NCI-H2107 treated with DMSO at 0.1 percent for 48 hours (cell line): Measurements from ENCODE around the gene DNASE1L2.
"Not testable (repeated sequence)": the region's sequence is repeated elsewhere in the genome, so short reads cannot be mapped to it uniquely, and the experiment has no call there.

Experiments
- DNase-seq: peaks from one replicate; lab custom pipeline; 2025; ENCODE audit not compliant: unreplicated experiment; lab: John Stamatoyannopoulos, UW

DNASE1L2 gene

DNA sequence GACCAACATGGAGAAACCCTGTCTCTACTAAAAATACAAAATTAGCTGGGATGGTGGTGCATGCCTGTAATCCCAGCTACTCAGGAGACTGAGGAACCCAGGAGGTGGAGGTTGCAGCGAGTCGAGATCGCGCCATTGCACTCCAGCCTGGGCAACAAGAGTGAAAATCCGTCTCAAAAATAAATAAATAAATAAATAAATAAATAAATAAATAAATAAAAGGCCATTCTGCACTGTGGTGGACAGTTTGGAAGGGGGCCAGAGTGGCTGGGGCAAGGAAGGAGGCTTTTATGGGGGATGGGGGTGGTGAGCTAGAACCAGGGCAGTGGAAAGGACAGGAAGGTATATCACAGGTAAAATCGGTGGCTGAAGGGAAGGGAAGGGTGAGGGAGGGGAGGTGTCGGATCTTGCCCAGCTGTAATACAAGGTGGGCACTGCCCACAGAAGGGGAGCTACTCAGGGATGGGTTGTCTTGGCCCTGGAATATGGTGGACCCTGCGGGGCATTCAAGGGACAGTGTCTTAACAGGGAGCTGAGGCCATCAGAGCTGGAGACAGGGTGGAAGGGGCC, 33.0 kb upstream of the DNASE1L2 start:
- not testable (repeated sequence) for DNase-seq

GRCh38 chr16:2204416-2205103, 31.7 kb upstream of the DNASE1L2 start:
- no peak for DNase-seq

- peak; percentile 24 for DNase-seq
These were observed 30.9 kb upstream of the DNASE1L2 start, which contains the start of gene MLST8 for GRCh38 chr16:2205104-2205966. MLST8 (plus strand) TSS chr16:2205454; CDS start chr16:2206086, 632 bp downstream.

DNA sequence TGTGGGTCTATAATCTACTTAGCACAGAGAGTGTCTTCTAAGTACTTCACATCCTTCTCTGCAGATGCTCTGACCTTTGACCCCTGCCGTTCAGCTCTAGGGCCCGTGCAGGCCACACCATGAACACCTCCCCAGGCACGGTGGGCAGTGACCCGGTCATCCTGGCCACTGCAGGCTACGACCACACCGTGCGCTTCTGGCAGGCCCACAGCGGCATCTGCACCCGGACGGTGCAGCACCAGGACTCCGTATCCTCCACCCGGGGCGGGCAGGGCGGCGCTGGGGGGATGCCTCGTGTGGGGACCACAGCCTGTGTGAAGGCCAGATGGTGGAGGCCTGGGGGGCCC, 30.3 kb upstream of the DNASE1L2 start:
- no peak for DNase-seq

- DNase-seq = no peak
These were observed 29.8 kb upstream of the DNASE1L2 start for GRCh38 chr16:2206420-2206779.

DNA sequence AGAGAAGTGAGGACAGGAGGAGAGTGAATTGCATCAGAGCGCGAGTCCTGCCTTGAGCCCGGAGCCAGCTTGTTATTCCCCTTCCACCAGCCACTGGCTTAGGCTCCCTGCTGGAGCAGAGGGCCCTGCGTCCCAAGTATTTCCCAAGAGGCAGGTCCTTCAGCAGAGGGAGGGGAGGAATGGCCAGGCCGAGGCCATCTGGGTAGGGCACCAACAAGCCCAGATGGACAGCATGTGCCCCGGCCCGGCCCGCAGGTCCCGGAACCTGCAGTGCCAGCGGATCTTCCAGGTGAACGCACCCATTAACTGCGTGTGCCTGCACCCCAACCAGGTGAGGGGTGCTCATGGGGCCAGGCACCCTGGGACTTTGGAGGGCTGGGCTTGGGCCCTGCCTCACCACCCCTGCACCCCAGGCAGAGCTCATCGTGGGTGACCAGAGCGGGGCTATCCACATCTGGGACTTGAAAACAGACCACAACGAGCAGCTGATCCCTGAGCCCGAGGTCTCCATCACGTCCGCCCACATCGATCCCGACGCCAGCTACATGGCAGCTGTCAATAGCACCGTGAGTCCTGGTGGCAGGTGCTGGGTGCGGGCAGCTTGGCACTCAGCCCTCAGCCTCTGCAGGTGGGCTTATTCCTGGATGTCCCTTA, 29.3 kb upstream of the DNASE1L2 start:
- peak; percentile 19 for DNase-seq

DNA sequence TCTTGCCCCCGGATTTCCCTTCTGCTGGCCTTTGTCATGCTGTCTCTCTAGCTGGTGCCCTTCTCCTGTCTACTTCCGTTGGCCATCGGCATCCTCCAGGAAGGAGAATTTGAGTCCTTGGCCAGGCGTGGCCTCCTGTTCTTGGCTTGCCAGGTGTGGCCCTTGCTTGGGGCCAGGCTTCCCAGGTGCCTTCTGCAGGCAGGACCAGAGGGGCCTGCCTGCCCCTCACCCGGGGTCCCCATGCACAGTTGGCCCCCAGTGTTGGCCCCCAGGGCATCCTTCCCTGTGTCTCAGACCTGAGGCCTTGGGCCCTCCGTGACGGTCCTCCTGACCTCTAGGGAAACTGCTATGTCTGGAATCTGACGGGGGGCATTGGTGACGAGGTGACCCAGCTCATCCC, 28.4 kb upstream of the DNASE1L2 start:
- DNase-seq = no peak

- peak; percentile 70 for DNase-seq
These were observed 27.9 kb upstream of the DNASE1L2 start for GRCh38 chr16:2208308-2208707.

GRCh38 chr16:2208772-2209171, 27.5 kb upstream of the DNASE1L2 start:
- DNase-seq = no peak

DNA sequence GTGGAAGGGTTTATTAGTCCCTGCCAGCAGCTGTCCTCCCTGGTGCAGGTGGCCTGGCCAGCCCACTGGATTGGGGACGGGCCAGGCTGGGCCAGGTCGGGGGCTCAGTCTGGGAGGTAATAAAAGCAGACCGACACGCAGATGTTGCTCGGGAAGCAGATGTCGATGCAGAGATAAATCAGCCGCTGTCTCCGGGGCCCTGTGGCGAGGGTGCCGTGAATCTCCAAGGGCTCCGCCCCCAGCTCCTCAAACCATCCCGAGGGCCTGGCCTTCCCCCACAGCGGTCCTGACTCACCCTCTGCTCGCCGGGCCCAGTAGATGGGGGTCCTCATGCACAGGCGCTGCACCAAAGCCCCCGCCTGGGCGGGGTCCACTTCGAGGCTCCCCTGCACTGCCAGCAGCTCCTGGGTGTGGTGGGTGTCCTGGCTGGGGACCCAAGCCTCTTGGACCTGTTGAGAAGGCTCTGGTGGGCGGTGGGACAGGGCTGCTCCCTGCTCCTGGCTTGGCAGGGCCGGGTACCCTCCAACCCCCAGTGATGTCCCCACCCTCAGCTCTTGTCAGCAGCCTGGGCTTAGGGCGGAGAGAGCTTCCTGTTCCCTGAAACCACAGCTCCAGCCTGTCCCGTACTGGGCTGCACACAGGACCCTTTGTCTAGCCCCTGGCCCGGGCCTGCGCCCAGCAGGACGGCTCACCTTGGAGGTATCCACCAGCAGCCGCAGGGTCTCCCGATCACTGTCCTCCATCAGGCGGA, 26.8 kb upstream of the DNASE1L2 start:
- DNase-seq = no peak

GRCh38 chr16:2210009-2210332, 26.3 kb upstream of the DNASE1L2 start:
- DNase-seq = no peak

DNA sequence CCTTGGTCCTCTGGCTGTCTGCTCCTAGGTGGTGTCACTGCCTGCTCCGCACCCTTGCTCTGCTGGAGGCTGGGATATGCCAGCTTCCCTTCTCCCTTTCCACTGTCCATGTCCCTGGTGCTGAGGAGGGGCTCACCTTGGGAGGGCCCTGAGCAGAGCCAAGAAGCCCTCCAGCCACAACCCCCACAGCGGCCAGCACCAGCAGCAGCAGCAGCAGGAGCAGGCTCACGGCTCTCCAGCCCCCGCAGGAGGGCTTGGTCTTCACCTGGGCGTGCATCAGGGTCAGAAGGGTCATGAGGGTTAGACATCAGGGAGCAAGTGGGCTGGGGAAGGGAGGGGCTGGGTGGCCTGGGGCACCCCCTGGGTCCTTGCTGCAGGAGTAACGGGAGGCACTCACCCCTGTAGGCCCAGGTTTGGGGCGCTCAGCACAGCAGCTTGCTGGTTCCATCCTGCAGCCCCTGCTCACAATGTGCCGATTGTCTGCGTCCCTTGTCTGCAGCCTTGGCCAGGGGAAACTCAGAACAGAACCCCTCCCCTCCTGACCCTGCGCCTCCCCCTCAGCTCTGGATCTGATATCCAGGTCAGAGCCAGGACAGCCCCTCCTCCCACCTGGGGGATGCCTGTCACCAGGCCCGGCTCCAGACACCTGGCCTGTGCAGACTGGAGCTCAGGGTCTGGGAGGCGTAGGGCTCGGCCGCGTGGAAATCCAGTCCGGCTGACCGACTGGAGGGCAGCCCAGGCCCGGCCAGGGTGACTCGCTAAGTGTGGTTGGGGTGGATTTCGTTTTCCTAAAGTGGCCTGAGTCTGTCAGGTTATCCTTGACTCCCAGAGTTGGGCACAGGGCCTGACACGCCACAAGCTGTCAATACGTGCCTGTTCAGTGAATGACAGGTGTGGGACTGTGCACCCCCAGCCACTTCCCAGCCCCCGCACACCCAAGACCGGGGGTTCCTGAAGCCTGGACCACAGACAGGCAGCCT, 25.6 kb upstream of the DNASE1L2 start, which contains the start of gene BRICD5:
BRICD5 (minus strand) TSS at position 478 of the 980 bp plus-strand sequence; CDS start at position 448, 30 bp downstream.
- no peak for DNase-seq

GRCh38 chr16:2211923-2212347, 24.3 kb upstream of the DNASE1L2 start:
- DNase-seq = no peak

DNA sequence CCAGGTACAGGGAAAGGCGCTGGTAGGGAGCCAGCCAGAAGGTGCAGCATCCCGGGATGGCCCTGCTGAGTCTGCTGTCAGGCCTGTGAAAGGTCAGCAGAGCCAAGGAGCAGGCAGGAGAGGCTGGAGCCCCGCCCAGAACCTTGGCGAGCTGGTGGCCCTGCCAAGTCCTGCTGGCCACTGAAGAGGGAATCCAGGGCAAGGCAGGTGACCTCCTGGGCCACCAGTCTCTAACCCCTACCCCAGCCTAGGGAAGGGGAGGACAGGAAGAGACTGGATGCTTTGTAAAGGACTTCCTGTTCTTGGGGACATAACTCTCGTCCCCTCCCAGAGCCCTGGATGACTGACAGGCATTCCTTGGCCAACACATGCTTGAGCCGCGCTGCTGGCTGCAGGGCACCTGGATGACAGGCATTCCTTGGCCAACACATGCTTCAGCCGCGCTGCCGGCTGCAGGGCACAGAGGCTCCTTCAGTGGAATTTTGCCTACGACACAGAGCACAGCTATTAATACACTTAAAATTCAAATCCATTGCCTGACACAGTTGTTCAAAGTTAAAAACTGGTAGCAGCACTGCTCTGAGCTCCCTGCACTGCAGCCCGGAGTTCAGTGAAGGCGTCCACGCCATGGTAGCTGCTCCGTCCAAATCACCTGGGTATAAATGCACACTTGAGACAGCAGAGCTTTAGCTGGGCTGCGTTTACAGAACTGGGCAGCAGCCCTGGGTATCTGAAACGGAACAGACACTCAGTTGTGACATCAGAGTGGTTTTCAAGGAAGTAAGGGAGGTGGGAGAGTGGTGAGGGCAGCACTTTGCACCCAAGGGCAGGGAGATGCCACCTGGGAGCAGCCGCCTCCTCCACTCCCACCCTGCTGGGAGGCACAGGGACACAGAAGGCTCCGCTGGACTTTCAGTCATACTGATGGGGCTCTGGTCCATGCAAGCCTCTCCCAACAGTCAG, 23.6 kb upstream of the DNASE1L2 start:
- DNase-seq = no peak

GRCh38 chr16:2213817-2214718, 22.2 kb upstream of the DNASE1L2 start:
- DNase-seq = no peak

DNA sequence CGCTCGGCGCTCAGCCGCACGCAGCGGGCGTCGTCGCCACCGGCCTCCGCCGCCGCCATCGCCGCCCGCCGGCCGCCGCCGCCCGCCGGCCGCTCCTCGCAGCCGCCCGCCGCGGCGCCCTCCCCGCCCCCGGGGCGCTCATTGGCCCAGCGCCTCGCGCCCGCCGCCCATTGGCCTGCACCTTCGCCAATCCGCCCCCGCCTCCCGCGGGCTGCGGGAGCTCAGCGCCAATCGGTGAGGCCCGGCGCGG, 21.6 kb upstream of the DNASE1L2 start, which contains the start of gene PGP:
PGP (minus strand) TSS at position 122 of the 250 bp plus-strand sequence; CDS start at position 59, 63 bp downstream.
- no peak for DNase-seq

GRCh38 chr16:2216330-2216729, 19.9 kb upstream of the DNASE1L2 start:
- no peak for DNase-seq
